GM10248 (cell line): ENCODE measurements around the gene RANBP9.

Experiments
- CTCF ChIA-PET: fragments of 300-600 bp; sonication (Branson Sonifier 250); formaldehyde crosslinking; extraction: SDS; loops from one replicate; lab custom pipeline; 2021; ENCODE audit warnings: antibody characterized with exemption; lab: Yijun Ruan, JAX
- POLR2A ChIA-PET: fragments of 350-650 bp; sonication (Branson Sonifier 250); formaldehyde crosslinking; extraction: SDS; loops from one replicate; lab custom pipeline; 2020; ENCODE audit warnings: antibody characterized with exemption; lab: Yijun Ruan, JAX
- DNase-seq: peaks from one replicate; pipeline ENCODE4 v3.0.0; 2012; ENCODE audit errors: extremely low spot score
- TF ChIP-seq, protein P1 (sequence below): IDR thresholded peaks from 2 replicates; pipeline ENCODE4 v1.5.1; 2012; ENCODE audit warnings: mild to moderate bottlenecking, low read depth; ENCODE audit errors: extremely low read depth, missing control alignments, control extremely low read depth

RANBP9 gene

DNA sequence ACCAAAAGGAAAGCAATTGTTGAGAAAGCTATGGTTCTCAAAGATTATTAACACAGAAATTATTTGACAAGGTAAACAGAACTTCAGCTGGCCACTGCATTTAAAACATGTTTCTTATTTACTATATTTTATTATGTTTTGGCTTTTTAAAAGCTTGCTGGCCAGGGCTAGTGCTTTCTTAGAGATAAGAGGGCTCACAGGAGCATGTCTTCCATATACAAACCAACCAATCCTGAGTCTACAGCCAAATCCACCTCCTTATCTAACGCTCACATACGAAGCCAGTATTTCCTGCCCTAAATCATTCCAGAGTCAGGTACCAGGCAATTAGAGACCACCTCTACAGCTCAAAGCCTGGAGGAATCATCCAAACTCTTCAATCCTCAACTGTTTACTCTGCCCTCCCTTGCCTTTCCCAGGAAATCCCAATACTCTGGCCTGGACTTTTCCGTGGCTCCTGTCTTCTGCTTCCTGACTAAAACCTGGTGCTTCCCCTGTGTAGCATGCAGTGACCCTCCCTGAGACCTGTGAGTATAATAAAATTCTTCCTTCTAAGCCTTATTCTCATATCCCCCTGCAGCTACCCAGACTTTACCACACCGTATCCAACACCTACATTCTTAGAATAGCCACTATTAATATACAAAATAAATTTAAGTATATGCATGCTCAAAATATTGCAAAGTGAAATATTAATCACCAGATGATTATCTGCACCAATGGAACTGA, 33.2 kb downstream of the RANBP9 start:
- CTCF ChIA-PET = no interaction called here
- TF ChIP-seq, protein P1, sequence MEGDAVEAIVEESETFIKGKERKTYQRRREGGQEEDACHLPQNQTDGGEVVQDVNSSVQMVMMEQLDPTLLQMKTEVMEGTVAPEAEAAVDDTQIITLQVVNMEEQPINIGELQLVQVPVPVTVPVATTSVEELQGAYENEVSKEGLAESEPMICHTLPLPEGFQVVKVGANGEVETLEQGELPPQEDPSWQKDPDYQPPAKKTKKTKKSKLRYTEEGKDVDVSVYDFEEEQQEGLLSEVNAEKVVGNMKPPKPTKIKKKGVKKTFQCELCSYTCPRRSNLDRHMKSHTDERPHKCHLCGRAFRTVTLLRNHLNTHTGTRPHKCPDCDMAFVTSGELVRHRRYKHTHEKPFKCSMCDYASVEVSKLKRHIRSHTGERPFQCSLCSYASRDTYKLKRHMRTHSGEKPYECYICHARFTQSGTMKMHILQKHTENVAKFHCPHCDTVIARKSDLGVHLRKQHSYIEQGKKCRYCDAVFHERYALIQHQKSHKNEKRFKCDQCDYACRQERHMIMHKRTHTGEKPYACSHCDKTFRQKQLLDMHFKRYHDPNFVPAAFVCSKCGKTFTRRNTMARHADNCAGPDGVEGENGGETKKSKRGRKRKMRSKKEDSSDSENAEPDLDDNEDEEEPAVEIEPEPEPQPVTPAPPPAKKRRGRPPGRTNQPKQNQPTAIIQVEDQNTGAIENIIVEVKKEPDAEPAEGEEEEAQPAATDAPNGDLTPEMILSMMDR = no peak
- POLR2A ChIA-PET = no interaction called here
- no peak for DNase-seq

DNA sequence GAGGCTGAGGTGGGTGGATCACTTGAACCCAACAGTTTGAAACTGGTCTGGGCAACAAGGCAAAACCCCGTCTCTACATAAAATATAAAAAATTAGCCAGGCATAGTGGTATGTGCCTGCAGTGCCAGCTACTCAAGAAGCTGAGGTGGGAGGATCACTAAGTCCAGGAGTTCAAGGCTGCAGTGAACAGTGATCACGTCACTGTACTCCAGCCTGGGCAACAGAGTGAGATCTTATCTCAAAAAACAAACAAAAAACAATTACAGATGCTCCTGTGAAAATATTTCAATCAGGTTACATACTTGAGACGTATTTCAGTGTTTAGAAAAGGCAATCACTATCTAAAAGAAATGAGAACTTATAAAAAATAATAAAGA, 33.8 kb downstream of the RANBP9 start:
- ChIA-PET CTCF (no interaction called here), POLR2A (no interaction called here)
- no peak for DNase-seq
- TF ChIP-seq, protein P1 = no peak

DNA sequence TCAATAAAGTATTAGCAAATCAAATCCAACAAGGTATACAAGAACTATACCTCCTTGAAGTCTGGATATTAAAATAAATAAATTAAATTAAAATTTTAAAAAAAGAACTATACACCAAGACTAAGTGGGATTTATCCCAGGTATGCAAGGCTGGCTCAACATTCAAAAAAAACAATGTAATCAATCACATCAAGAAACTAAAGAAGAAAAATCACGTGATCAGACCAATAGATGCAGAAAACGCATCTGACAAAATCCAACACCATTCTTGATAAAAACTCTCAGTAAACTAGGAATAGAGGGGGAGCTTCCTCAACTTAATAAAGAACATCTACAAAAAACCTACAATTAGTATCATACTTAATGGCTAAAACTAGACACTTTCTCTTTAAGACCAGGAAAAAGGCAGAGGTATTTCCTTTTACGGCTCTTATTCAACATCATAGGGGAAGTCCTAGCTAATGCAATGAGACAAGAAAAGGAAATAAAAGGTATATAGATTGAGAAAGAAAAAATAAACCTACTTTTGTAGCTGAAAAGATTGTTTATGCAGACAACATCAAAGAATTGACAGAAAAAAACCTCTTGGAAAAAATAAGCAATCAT, 35.0 kb downstream of the RANBP9 start:
- CTCF ChIA-PET = no interaction called here
- POLR2A ChIA-PET = no interaction called here
- TF ChIP-seq, protein P1 = no peak
- DNase-seq = no peak

DNA sequence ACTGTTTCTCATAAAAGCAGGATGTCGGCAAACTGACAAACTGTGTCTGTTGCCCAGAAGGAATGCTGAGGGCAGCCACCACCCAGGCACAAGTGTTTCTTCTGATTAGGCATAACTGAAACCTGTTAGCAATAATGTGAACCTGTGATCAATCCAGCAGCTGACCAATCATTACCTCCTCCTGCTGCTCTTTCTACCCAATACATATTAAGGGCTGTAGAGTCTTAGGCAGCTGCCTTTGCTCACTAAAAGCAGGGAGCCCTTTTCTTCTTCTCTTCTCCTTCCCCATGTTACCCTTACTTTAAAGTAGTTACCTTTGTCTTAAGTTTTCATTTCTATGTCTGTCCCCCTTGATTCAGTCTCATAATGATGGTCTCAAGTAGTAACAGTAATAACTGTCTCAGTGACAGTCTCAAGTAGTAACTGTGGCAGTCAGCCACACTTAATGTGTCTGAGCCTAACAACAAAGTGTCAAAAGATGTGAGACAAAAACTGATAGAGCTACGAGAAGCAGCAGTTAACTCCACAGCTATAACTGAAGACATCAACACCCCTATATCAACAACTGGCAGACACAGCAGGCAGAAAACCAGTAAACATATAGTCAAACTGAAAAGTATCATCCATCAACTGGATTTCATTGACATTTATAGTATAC, 37.0 kb downstream of the RANBP9 start:
- CTCF ChIA-PET = interaction anchor here (1.0 kb wide), 1 partner anchor 59 kb away, joined by 4 read pairs; the partner anchor contains the start of gene NOL7
- TF ChIP-seq, protein P1 = no peak
- POLR2A ChIA-PET = no interaction called here
- DNase-seq = no peak

DNA sequence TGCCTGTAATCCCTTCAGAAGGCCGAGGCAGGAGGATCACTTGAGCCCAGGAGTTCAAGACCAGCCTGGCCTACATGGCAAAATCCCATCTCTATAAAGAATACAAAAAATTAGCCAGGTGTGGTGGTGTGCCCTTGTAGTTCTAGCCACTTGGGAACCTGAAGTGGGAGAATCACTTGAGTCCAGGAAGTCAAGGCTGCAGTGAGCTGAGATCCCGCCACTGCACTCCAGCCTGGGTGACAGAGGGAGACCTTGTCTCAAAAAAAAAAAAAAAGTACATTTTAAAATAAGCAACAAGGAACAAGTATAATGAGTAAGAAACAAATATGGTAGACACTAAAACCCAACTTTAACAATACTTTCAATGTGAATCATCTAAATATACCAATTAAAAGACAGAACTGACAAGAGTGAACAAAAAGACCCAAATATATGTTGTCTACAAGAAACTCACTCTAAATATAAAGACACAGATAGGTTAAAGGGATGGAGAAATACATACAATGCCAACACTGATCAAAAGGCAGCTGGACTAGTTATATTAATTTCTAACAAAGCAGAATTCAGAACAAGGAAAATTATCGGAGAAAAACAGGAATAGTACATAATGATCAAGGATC, 37.7 kb downstream of the RANBP9 start:
- TF ChIP-seq, protein P1 = no peak
- DNase-seq = no peak
- CTCF ChIA-PET = no interaction called here
- POLR2A ChIA-PET = no interaction called here

DNA sequence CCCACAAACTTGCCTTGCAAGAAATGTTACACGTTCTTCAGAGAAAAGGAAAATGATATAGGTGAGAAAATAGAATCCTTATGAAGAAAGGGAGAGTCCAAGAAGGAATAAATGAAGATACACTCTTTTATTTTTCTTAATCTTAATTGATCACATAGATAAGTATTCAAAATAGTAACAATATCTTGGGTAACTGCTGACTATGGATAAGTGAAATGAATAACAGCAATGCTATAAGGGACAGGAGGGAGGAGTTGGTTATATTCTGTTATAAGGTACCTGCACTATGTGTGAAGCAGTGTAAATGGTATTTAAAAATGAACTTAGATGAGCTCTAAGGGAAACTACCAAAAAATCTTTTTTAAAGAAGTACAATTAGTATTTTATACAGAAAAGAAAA, 38.3 kb downstream of the RANBP9 start:
- POLR2A ChIA-PET = no interaction called here
- DNase-seq = no peak
- CTCF ChIA-PET = interaction anchor here (1.1 kb wide), 1 partner anchor 9 kb away, joined by 3 read pairs; no protein-coding TSS in a partner anchor
- TF ChIP-seq, protein P1 = no peak
